AG09319 (cell line): ENCODE measurements around the gene LYRM9.

Experiments used
- DNase-seq: peaks from one replicate; pipeline ENCODE4 v3.0.0-alpha.2; 2010; ENCODE audit warnings: low read depth; ENCODE audit errors: extremely low read depth
- TF ChIP-seq, protein P1 (sequence below): IDR thresholded peaks from 2 replicates; pipeline ENCODE4 v1.5.1; 2011; ENCODE audit warnings: low read depth, mild to moderate bottlenecking, inconsistent platforms, low read length, moderate library complexity

Gene LYRM9

DNA sequence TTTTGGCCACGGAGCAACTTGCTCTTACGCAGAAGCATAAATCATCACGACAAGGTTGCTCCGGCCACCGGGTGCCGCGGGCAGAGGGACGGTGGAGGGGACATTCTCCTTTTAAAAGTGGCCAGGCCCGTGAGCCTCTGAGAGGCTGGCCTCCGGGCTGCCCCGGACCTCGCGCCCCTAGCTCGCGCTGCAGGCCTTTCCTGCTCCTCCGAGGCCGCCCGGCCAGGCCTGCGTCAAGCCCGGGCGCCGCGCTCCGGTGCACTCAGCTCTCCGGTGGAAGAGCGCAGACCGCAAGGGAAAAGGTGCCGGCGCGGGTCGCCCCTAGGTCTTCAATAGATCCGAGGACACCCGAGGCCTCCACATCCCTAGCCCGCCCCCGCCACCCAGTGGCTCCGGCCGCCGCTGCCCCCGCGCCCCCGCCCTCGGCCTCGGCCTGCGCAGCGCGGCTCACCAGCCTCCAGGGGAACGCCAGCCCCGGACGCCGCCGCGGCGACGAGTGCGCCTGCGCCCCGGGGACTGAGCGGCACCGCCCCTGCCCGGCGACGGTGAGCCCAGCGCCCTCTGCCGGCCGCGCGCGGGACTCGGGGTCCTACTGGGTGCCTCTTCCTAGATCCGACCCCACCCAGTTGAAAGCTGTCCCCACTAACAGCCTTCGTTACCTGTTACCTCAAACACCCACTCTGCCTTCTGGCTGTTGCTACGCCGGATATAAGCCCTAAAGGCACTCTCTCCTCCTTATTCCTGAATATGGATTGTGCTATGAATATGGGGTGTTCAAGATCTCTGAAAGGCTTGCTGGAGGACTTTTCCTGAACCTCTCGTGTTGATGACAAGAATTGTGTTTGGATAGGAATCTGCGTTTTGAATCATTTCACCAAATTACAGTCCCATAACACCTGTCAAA lies at the start of gene LYRM9:
TSS of gene LYRM9 (minus strand) at position 500 of the 904 bp plus-strand sequence. CDS start 10,671 bp downstream, outside the sequence.
- TF ChIP-seq, protein P1, sequence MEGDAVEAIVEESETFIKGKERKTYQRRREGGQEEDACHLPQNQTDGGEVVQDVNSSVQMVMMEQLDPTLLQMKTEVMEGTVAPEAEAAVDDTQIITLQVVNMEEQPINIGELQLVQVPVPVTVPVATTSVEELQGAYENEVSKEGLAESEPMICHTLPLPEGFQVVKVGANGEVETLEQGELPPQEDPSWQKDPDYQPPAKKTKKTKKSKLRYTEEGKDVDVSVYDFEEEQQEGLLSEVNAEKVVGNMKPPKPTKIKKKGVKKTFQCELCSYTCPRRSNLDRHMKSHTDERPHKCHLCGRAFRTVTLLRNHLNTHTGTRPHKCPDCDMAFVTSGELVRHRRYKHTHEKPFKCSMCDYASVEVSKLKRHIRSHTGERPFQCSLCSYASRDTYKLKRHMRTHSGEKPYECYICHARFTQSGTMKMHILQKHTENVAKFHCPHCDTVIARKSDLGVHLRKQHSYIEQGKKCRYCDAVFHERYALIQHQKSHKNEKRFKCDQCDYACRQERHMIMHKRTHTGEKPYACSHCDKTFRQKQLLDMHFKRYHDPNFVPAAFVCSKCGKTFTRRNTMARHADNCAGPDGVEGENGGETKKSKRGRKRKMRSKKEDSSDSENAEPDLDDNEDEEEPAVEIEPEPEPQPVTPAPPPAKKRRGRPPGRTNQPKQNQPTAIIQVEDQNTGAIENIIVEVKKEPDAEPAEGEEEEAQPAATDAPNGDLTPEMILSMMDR, result peak; percentile 67
- peak; percentile 68 for DNase-seq

GRCh38 chr17:27940503-27941428 lies 47.6 kb upstream of the LYRM9 start:
- DNase-seq, result no peak
- TF ChIP-seq, protein P1, result no peak

GRCh38 chr17:27939474-27940465 lies 46.6 kb upstream of the LYRM9 start:
- TF ChIP-seq, protein P1, result no peak
- DNase-seq, result no peak

DNA sequence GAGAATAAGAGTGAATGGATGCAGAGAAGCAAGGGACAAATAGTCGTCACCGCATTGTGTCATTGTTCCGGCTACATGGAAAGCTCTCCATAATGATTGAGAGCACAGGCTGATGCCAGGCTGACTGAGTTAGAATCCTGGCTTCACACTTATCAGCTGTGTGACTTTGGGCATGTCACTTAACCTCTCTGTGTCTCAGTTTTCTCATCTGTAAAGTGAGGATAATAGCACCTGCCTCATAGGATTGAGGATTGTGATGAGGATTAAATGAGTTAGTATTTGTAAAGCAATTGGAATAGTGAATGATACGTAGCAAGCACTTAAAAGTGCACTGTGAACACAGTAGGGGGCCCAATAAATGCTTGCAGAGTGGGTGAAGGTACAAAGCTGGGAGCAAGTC lies 45.7 kb upstream of the LYRM9 start:
- TF ChIP-seq, protein P1, result no peak
- DNase-seq, result no peak

DNA sequence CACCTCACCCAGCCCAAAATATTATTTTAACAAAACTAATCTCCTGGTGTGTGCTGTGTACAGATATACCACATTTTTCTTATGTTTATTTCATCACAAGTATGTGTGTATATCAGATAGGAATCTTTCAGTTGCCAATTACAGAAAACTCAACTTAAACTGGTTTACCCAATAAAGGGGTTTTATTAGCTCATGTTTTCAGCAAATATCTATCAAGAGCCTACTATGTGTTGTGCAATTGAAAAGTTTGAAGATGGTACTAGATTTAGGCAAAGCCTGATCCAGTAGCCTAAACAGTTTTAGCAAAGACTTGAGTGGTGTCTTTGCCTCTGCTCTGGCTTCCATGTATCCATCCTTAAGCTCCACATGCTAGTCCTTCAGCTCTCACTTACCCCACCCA lies 45.1 kb upstream of the LYRM9 start:
- TF ChIP-seq, protein P1, result no peak

DNA sequence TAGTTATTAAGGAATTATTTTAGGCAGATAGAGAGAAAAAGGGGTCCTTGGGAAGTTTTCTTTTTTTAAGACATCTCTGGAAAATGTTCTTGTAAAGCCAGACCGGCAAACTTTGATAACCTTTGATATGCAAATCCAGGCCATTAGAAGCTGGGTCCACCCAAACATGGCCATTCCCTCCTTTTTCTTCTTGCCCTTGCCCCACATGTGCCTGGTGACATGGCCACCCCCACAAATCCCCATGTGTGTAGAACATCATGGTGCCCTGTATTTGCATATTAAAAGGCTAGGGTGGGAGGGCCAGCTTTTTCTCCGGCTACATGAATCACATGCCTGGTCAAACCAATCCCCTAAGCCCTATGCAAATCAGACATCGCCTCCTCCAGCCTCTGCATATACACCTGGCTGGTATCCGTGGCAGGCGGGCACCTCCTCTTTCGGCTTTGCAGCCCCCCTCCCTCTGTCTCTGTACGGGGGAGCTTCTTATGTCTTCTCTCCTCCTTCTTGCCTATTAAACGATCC lies 43.9 kb upstream of the LYRM9 start:
- TF ChIP-seq, protein P1, result no peak
- no peak for DNase-seq

More for the DNA sequence above, 45.1 kb upstream of the LYRM9 start:
- DNase-seq, result no peak
